ENCODE results near the gene FAT1.

Gene FAT1

GRCh38 chr4:186699298-186699697 lies 24.4 kb downstream of the FAT1 start:
- H3K27ac ChIP-seq, result no peak overlapping the region
- TF ChIP-seq ZFX (IDR thresholded peaks at IDR 0.05), result no peak
- no peak for TF ChIP-seq CTCF (conservative IDR thresholded peaks at IDR 0.05)

GRCh38 chr4:186698525-186698924 lies 25.1 kb downstream of the FAT1 start:
- H3K27ac ChIP-seq, result 0 out of 2 replicates have a peak overlapping the region, but pooled peaks have one; percentile 27
- TF ChIP-seq ZFX (IDR thresholded peaks at IDR 0.05) (no peak), CTCF (conservative IDR thresholded peaks at IDR 0.05) (no peak)

- TF ChIP-seq CTCF (conservative IDR thresholded peaks at IDR 0.05) (no peak), ZFX (IDR thresholded peaks at IDR 0.05) (no peak)
These were observed 25.6 kb downstream of the FAT1 start for GRCh38 chr4:186698028-186698427.

GRCh38 chr4:186695392-186695791 lies 28.3 kb downstream of the FAT1 start:
- TF ChIP-seq ZFX (IDR thresholded peaks at IDR 0.05) (no peak), CTCF (conservative IDR thresholded peaks at IDR 0.05) (no peak)
- no peak overlapping the region for H3K27ac ChIP-seq

More at GRCh38 chr4:186698028-186698427, 25.6 kb downstream of the FAT1 start:
- 0 out of 2 replicates have a peak overlapping the region, but pooled peaks have one; percentile 27 for H3K27ac ChIP-seq

GRCh38 chr4:186693894-186694293 lies 29.8 kb downstream of the FAT1 start:
- no peak for TF ChIP-seq CTCF (conservative IDR thresholded peaks at IDR 0.05)
- no peak for TF ChIP-seq ZFX (IDR thresholded peaks at IDR 0.05)
- H3K27ac ChIP-seq, result no peak overlapping the region

GRCh38 chr4:186693159-186693815 lies 30.4 kb downstream of the FAT1 start:
- TF ChIP-seq ZFX (IDR thresholded peaks at IDR 0.05) (no peak), CTCF (conservative IDR thresholded peaks at IDR 0.05) (no peak)
- H3K27ac ChIP-seq, result no peak overlapping the region

GRCh38 chr4:186691396-186691795 lies 32.3 kb downstream of the FAT1 start:
- no peak overlapping the region for H3K27ac ChIP-seq
- TF ChIP-seq ZFX (IDR thresholded peaks at IDR 0.05) (no peak), CTCF (conservative IDR thresholded peaks at IDR 0.05) (no peak)

Measured in C4-2B (cell line).